GM19468 (cell line): ENCODE results near the gene NID2.

ENCODE experiments used
- ATAC-seq: cut with Tn5 transposase; IDR thresholded peaks from one replicate; pipeline ENCODE4 v1.9.1; 2021; ENCODE audit warnings: mild to moderate bottlenecking, moderate library complexity, moderate number of reproducible peaks; ENCODE audit not compliant: unreplicated experiment; ENCODE audit errors: extremely low read depth

NID2 gene

DNA sequence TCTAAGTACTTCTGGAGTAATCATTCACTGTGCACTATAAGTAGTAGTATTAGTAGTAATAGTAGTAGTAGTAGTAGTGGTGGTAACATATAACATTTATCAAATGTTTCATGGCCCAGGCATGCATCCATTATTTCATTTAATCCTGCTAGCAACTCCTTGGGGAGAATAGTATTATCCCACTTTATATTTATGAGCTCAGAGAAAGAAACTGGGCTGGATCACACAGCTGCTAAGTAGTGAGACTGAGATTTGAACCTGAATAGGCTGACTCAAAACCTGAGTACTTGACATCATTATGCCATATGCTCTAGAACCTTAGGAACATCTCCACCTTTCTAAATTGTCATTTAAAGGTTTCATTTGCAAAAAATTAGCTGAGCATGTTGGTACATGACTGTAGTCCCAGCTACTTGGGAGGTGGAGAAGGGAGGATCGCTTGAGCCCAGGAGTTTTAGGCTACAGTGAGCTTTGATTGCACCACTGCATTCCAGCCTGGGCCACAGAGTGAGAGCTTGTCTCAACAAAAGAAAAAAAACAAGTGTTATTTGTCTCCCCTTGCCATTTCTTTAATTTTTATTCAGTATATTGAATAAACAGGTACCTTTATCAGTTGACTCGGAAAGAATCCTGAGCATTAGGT lies 11.4 kb upstream of the NID2 start:
- ATAC-seq, result no peak

DNA sequence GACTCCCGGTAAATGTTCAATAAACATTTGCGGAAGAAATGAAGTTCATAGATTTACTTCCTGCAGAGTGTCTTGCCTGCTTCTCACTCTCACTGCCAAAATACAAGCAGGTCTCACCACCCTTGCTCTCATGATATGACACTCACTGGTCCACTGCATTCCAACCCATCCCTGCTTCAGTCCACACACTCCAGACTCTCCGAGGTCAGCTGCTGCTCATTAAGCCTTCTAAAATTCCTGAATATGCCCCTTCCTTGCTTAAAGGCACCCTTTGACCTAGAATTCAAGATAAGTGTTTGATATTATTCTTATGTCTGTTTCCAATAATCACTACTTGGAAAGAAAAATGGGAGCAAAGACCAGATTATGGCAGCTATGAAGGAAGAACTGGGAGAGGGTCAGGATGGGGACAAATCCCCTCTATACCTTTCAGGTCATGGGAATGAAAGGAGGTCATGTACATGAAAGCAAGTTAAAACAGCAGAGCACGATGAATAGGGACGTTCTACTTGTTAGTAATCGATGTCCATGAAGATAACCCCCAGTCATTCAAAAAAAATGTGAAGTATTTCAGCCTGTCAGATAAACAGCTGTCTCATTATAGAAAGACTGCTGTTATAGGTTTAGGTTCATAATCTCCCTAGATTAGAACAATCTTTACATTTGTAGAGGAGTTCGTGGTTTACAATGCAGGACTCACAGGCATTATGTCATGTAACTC lies 10.5 kb upstream of the NID2 start:
- no peak for ATAC-seq

DNA sequence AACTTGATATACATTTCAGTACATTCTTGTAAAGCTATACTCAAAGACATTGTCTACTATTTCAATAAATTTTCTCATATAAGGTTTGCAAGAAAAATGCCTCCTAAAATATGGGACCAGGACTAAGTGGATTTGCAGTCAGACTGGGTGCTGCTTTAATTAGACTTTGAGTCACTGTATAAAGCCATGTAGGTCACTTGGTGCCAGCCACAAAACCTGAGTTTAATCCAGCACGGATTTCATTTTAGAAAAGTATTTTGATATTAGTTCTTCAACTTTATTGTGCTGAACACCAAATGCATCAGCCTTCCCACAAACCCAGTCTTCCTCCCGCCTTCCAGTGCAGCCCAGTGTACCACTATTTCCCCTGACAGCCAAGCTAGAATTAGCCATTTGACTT lies 9.9 kb upstream of the NID2 start:
- ATAC-seq, result no peak

DNA sequence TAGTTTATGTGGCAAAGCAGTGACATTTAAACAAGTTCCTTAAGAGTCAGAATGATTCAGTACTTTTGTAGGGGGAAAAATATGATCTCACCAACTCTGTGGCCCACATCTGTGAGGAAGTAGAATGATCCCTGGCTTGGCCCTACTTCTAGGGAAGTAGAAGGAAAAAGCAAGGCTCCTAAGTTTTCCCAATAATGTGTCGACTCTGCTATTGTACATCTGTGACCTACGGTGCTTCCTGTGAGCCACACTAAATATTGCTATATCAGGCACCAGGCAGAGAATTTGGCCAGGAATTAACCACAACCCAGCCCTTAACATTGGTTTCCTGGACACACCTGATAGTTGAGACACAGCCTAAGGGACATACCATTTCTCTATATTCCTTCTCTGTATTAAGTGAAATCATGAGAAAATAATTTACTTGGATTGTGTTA lies 9.3 kb upstream of the NID2 start:
- ATAC-seq, result no peak

DNA sequence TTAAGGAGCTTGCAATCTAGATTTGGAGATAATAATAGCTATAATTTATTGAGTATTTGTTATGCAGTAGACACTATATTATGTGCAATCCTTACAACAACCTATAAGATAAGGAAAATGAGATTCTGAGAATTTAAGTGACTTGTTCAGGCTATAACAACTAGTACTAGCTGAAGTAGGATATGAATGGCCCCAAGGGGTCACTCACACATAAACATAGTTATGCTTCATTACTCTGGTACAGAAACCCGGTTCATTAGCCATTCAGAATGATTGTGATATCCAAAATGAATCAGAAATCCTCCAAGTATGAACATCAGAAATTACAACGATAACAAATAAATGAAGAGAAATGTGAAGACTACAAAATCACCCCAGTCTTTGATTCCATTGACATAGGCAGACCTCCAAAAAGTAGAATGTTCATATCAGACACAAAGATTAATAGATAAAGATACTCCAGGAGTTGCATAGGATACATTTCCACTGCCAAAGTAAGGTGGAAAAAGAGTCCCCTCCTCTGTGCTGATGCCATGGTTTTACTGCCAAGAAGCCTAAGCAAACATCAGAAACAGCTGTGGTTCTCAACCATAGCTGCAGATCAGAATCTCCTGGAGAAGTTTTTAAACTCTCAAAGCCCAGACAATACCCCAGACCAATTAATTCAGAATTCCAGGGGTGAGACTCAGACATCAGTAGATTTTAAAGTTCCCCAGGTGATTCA lies 8.6 kb upstream of the NID2 start:
- no peak for ATAC-seq

DNA sequence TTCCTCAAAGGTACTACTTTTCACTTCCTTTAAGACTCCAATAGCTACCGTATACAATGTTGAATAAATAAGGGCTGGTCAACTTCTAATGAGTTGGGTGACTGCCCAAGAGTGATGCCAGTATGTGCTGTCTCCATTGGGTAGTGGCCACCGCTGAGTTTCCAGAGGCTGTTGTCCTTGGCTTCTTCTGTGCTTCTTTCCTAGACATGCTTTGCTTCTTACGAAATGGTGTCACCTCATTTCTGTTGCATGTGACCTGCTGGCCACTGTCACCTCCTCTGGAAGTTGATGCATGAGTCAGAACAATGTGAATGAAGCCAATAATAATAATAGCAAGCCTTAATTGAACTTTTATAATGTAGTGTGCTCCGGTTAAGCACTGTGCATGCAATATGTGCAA lies 7.5 kb upstream of the NID2 start:
- ATAC-seq, result no peak

DNA sequence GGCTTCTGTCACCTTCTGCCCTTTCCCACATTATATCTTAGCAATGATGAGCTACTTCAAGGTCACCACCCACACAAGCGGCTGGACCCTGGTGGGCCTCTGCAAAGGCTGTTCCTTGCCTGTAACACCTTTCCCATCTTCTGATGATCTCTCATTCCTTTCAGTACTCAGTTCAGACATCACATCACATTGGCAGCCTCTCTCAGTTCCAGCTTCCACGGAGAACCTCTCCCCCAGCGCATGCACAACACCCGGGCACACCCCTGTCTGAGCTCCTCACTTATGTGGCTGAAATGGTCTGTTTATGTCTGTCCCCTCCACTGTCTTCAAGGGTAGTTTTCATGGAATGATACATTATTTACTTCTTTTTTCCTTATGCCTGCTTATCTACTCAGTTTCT lies 6.5 kb upstream of the NID2 start:
- no peak for ATAC-seq

DNA sequence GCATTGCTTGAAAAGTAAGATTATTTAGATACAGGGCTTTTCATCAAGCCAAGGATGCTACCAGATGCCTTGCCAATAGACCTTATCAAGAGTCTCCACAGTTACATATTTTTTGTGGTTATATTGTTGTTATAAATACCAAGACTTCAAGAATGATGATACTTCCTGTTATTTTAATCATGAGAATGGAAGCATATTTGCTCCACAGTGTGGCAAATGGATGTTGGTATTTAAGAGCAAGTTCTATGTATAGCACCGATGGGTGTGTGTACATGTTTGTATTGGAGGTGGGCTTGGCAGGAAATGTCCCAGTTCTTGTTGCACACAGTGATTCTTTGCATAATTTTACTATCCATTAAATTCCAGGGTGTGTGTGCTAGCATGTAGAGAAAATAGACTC lies 4.4 kb upstream of the NID2 start:
- ATAC-seq, result no peak

DNA sequence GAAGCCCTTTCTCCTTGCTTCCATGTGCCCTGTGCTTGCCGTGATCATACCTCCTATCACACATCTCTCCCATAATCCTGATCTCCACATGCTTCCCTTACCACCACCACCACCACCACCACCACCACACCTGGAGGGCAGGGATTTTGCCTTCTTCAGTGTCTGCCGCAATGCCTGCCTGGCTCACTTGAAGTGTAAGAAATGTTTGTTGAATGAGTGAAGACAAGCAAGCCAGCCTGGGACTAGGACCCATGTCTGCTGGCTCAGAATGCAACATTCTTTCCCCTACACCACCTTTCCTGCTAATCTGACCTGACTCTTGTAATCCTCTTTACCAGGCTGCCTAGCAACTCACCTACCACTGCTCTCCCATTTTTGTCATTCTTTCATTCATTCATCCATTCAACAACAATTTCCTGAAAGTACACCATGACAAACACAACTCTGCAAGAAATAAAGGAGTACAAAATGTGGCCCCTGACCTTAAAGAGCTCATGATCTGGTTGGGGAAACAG lies 3.5 kb upstream of the NID2 start:
- no peak for ATAC-seq

DNA sequence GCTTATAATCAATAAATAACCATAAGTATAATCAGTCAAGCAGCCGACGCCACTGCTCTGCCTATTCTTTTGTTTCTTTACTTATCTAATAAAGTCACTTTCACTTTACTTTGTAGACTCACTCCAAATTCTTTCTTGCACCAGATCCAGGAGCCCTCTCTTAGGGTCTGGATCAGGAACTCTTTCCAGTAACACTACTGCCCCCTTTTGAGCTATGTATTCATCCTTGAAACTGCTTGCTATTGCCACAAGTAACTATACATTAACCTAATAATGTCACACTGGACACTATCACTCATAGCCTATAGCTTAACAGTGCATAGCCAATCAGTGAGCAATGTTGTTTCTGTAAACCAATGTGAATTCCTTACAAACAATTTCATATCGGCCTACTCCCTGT lies 2.8 kb upstream of the NID2 start:
- no peak for ATAC-seq

DNA sequence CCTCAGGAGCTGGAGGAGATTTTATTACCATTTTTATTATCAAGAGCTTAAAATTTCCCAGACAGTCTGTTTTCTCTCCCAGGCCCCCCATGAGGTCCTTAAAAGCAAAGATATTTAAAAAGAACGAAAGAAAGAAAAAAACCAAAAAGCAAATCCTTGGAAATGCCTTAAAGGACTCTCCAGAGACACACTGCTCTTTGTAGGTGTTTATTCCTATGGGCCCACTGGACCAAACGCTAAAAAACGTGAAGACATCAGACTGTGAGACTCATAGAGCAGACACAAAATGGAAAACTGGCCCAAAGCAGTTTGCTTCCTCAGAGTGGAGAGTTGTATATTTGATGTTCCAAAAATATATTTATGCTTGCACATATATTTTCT lies 1.2 kb upstream of the NID2 start:
- ATAC-seq, result no peak

DNA sequence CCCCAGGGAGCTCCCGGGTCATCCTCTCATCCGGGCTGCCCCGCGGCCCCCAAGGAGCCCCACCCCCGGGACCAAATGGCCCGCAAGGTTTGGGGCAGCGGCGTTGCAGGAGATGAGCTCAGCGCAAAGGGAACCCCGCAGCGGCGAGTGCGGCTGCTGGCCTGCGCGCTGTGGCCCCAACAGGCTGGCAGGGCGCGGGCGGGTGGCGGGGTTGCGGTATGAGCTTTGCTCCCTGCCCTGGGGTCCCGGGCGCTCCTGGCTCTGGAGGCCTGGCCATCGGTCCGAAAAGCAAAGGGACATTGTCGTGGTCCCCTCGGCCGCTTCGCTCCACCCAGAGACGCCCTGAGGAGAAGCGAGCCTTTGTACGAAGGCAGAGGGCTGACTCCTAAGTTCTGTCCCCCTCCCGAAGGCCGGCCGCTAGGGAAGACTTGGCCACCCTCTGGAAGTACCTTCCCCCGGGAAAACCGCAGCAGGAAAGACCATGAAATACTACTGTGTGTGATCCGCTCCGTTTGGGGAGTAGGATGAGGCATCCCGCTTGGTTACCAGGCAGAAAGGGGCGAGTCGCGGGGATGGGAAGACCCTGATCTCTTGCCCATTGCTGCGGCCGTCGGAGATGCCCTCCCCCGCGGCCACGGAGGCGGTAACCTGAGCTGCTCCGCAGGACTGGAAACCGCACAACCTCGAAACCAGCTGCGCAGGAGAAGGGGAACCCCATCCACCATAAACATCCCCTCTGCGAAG lies 620 bp upstream of the NID2 start:
- ATAC-seq, result no peak

DNA sequence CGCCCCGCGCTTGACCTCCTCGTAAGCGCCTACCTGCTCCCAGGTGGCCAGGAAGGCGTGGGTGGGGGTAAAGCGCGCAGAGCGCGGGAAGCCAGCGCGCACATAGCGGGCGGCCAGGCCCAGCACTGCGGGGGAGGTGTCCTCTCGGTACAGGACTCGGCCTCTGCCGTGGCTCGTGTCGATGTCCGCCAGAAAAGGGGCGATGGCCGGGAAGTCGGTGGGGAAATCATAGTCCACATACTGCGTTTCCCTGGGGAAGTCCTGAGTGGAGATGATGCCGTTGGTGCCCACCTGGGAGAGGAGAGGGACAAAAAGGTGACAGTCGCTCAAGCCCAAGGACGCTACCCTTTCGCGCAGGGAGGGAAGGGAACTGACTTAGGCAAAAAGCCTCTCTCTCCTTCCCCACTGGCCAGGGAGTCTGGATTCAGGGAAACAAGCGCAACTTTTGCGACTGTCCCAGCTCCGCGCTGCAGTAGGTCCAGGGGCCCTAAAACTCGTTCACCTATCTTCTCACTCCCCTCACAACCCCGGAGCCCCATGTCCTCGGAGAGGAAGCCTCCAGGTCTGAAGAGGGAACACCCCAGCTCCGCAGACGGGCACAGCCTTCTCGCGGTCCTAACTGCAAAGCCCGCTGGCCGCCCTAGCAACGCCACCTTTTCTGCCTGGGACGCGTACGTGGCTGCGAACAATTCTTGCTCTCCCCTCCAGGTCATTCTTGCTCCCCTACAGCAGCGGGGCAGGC lies 815 bp downstream of the NID2 start:
- ATAC-seq, result no peak

DNA sequence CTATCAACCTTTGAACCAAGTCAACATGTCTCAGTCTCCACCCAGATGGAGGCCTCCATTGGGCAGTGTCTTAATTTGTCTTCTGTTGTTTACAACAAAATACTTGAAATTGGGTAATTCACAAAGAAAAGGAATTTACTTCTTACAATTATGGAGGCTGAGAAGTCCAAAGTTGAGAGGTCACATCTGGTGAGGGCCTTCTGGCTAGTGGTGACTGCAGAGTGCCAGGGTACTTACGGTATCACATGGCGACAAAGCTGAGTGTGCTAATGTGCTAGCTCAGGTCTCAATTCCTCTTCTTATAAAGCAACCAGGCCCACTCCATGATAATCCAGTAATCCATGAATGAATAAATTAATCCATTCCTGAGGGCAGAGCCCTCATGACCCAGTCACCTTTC lies 4.7 kb downstream of the NID2 start:
- no peak for ATAC-seq

DNA sequence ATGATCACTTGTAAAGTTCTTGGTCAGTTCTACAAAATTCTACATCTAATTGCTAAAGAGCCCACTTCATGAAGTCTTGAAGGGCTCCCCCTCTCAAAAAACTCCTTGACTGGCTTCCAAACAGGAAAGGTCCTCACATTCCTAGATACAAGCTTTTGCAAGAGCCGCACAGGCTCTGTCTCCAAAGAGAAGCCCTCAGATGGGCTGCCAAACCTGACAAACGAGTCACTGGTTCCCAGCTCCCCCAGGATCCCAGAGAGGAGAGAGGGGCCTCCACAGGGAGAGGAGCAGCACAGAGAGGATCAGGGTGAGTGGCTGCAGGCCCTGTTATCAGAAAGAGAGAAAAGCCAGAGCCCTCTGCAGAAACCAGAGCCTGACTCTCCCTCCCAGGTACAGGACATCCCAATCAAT lies 5.8 kb downstream of the NID2 start:
- ATAC-seq, result no peak

DNA sequence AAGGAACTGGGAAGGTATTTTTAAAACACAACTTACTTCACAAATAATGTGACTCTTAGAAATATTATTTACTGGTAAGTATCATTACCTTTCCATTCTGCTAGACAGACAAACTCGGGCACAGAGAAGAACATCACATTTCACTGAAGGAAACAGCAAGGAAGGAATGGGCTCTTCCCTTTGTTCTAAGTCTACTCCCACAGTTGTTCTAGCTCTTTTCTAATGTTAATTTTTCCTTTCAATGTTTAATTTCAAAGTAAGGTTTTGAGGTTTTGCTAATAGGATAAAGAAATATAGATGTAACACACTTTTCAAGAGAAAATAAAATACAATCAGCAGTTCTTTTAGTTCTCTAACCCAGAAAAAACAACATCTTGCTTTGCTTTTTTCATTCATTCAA lies 7.0 kb downstream of the NID2 start:
- no peak for ATAC-seq

DNA sequence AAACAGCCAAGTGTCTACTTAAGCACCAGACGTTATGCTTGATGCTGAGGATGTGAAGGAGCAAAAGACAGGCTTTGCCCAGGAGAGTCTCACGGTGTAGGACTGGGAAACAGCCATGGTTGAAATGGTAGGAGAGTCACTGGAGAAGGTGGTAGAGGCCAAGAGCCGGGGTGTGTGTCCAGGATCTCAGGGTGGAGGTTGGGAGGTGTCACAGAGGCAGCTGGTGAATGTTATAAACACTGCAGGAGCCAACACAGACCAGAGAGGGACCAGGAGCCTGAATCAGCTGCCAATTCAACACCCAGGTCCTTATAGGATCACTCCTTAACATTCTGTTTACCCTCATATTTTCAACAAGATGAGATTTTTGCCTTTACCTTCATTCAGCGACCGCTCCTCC lies 7.5 kb downstream of the NID2 start:
- ATAC-seq, result no peak

DNA sequence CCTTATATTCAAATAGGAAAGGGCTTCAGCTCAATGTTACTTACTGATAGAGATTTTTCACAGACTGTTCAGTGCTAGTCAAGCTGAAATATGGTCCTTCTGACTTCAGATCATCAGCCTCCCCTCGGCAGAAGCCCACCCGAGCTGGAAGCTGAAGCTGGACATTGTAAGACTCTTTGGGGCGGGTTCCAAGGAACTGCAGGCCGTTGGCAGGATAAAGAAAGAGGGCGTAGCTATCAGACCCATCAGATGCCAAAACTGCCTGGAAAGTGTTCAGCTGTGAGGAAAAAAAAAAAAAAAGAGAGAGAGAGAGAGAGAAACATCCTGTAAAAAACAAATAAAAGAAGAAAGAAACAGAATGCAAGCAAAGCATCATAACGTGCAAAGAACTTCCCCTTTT lies 8.8 kb downstream of the NID2 start:
- no peak for ATAC-seq

DNA sequence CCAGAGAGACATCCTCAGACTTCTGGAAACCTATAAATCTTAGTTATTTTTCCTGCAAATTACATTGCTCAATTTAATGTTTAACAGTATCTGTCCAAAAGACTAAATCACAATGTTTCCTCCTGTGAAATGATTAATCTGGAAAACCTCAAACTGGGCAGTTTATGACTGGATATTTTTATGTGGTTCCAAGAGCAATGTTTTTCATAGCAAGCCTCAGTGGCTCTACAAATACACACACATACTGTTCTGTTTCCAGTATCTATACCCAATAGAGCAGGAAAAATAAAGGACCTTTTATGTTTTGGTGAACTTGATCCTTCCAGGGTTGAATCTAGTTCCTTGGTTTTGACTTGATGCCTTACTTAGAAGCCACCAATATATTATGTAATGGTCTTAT lies 9.2 kb downstream of the NID2 start:
- no peak for ATAC-seq

DNA sequence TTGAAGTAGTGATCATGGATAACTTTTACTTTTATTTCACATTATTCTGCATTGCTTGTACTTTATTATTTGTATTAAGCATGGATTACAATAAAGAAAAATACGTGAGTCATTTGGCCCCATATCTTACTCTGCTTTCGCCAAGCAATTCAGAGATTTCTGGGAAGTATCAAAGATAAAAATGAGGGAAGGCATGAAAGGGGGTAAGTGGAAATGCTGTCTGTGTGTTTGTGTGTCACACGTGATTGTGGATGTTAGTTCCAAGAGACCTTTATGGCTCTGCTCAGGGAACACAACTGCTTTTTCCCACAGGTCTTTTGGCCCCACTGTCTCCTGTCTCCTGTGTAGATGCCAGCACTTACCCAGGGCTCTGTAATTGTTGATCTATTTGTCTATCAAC lies 10.5 kb downstream of the NID2 start:
- ATAC-seq, result no peak
